CD4-positive, alpha-beta T cell (primary cell): ENCODE measurements around the gene CSRP1. TPM values are rescaled to one million over a fixed set of nuclear protein-coding genes. Genes with fewer than 3 reads are reported as not detected.
"Not testable (repeated sequence)": the region's sequence is repeated elsewhere in the genome, so short reads cannot be mapped to it uniquely, and the experiment has no call there.

Source experiments
- ATAC-seq: fragments of 200-7000 bp; cut with Tn5 transposase; one replicate; pipeline ENCODE4 v1.10.0; 2022; ENCODE audit warnings: mild to moderate bottlenecking; ENCODE audit not compliant: poor library complexity
- CTCF ChIA-PET: fragments of 350-600 bp; sonication (Branson Sonifier 250); formaldehyde crosslinking; loops from one replicate; lab custom pipeline; 2021; ENCODE audit warnings: antibody characterized with exemption, inconsistent platforms; lab: Charles Lee
- POLR2A ChIA-PET: fragments of 350-600 bp; sonication (Branson Sonifier 250); formaldehyde crosslinking; loops from one replicate; lab custom pipeline; 2021; ENCODE audit warnings: antibody characterized with exemption, inconsistent platforms; lab: Charles Lee
- DNase-seq, 14 experiments: peaks; one replicate each; pipeline ENCODE4 v3.0.0-alpha.2; 2013 to 2020; ENCODE audit warnings: mixed read lengths in 2 of 14
- H3K27ac ChIP-seq, 2 donors: one replicate each; pipeline versions ENCODE4 v1.5.1 to v1.7.0; 2013; ENCODE audit warnings: low read length in 2 of 2, low read depth in 1 of 2, mild to moderate bottlenecking in 1 of 2
- H3K27me3 ChIP-seq, 2 experiments: 1 replicate in 1 of 2; 2 replicates in 1 of 2; pipeline versions ENCODE4 v1.6.1 to v1.7.0; 2013; ENCODE audit warnings: low read length in 2 of 2, control low read depth in 1 of 2, mild to moderate bottlenecking in 1 of 2, moderate library complexity in 1 of 2; ENCODE audit not compliant: insufficient read depth in 2 of 2, control insufficient read depth in 1 of 2
- H3K36me3 ChIP-seq: one replicate; pipeline ENCODE4 v1.6.1; 2013; ENCODE audit warnings: low read length, control low read depth; ENCODE audit not compliant: insufficient read depth
- H3K4me1 ChIP-seq: one replicate; pipeline ENCODE4 v1.6.1; 2013; ENCODE audit warnings: low read length, control low read depth; ENCODE audit not compliant: insufficient read depth
- H3K4me3 ChIP-seq: one replicate; pipeline ENCODE4 v1.5.1; 2013; ENCODE audit warnings: mild to moderate bottlenecking, low read length, moderate library complexity
- H3K9me3 ChIP-seq, 2 experiments: 1 replicate in 1 of 2; 2 replicates in 1 of 2; pipeline versions ENCODE4 v1.6.1 to v1.7.0; 2013; ENCODE audit warnings: low read length in 2 of 2, mild to moderate bottlenecking in 2 of 2, control low read depth in 1 of 2, moderate library complexity in 1 of 2; ENCODE audit not compliant: control insufficient read depth in 1 of 2, insufficient read depth in 1 of 2
- H3K27ac Mint-ChIP-seq: one replicate; pipeline ENCODE4 v1.8.0; 2020; ENCODE audit warnings: mixed read lengths
- H3K27me3 Mint-ChIP-seq: one replicate; pipeline ENCODE4 v1.8.0; 2021; ENCODE audit warnings: mixed read lengths
- H3K36me3 Mint-ChIP-seq: one replicate; pipeline ENCODE4 v1.8.0; 2021; ENCODE audit warnings: low read depth, mixed read lengths
- H3K4me1 Mint-ChIP-seq: one replicate; pipeline ENCODE4 v1.8.0; 2021; ENCODE audit warnings: low read depth, mixed read lengths
- H3K4me3 Mint-ChIP-seq: one replicate; pipeline ENCODE4 v1.8.0; 2020; ENCODE audit warnings: mild to moderate bottlenecking, mixed read lengths
- H3K9me3 Mint-ChIP-seq: one replicate; pipeline ENCODE4 v1.8.0; 2020; ENCODE audit warnings: mixed read lengths
- intact Hi-C, 2 experiments: fragments of 100-400 bp; cut with DNase I in 1 of 2; cut with micrococcal nuclease in 1 of 2; formaldehyde crosslinking; loops; one replicate each; pipeline versions ENCODE4 v1.15.1 to v1.9.0; 2023 to 2025; cut with DNase I, micrococcal nuclease
- total RNA-seq, 174 experiments: library from RNA in 2 of 174; stranded (reverse) in 2 of 174; gene quantifications; one replicate each; pipeline ENCODE4 v1.2.3 and lab custom pipeline; 2021 to 2026
- TF ChIP-seq, protein P1 (sequence below): fragments of 200-600 bp; IDR thresholded peaks from one replicate; pipeline ENCODE4 v1.8.0; 2022; ENCODE audit warnings: antibody characterized with exemption, mild to moderate bottlenecking

CSRP1 gene
- total RNA-seq, 2 experiments from 2014 or later = 34.8 to 39.9 TPM

DNA sequence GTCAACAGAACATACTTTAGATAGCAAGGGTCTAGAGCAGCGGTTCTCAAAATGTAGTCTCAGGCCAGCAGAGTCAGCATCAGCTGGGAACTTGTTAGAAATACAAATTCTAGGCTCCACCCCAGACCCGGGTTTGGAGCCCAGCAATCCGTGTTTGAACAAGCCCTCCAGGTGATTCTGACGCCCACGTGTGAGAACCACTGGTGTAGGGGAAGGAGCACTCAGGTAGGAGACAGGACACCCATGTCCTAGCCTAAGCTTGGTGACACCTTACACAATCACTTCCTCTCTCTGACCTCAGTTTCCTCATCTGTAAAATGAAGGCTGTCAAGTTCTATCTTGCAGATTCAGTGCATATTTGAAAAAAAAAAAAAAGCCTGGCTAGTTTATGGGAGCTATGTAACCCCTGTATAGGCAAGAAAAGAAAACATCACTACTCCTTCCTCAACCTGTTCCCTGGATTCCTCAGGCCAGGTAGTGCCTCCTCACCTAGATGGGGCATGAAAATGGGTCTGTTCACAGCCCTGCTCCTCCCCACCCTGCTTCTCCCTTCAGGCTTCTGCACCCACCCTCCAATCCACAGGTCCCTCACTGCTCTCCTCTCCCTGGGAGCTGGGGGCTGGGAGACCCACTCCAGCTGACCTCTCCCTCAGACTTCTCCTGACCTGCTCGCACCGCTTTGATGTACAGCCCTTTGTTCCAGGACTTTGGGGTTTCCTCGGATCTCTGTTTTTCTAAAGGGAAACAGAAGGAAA is 30.8 kb downstream of the CSRP1 start:
- intact Hi-C loops = no loop called here
- TF ChIP-seq, protein P1, sequence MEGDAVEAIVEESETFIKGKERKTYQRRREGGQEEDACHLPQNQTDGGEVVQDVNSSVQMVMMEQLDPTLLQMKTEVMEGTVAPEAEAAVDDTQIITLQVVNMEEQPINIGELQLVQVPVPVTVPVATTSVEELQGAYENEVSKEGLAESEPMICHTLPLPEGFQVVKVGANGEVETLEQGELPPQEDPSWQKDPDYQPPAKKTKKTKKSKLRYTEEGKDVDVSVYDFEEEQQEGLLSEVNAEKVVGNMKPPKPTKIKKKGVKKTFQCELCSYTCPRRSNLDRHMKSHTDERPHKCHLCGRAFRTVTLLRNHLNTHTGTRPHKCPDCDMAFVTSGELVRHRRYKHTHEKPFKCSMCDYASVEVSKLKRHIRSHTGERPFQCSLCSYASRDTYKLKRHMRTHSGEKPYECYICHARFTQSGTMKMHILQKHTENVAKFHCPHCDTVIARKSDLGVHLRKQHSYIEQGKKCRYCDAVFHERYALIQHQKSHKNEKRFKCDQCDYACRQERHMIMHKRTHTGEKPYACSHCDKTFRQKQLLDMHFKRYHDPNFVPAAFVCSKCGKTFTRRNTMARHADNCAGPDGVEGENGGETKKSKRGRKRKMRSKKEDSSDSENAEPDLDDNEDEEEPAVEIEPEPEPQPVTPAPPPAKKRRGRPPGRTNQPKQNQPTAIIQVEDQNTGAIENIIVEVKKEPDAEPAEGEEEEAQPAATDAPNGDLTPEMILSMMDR = no peak
- no peaks in the 10 kb centered on the region for H3K36me3 ChIP-seq
- DNase-seq (no peak), ATAC-seq (no peak)
- Mint-ChIP-seq H3K27ac (no peak overlapping the region), H3K4me3 (no peak overlapping the region), H3K9me3 (no peaks in the 10 kb centered on the region), H3K4me1 (peaks cover 15% of the 10 kb centered on the region), H3K36me3 (no peaks in the 10 kb centered on the region), H3K27me3 (peaks cover 78% of the 10 kb centered on the region)
- POLR2A ChIA-PET = no interaction called here
- peaks cover 6 to 37% of the 10 kb centered on the region in 2 experiments for H3K27me3 ChIP-seq
- H3K4me3 ChIP-seq = no peak overlapping the region
- peaks cover 0 to 2% of the 10 kb centered on the region in 2 experiments for H3K9me3 ChIP-seq
- H3K4me1 ChIP-seq = peaks cover 12% of the 10 kb centered on the region
- CTCF ChIA-PET = no interaction called here
- H3K27ac ChIP-seq = no peak overlapping the region

GRCh38 chr1:201475130-201475529 is 31.8 kb downstream of the CSRP1 start:
- ChIA-PET POLR2A (no interaction called here), CTCF (no interaction called here)
- H3K27ac Mint-ChIP-seq = no peak overlapping the region
- intact Hi-C loops = no loop called here
- no peaks in the 10 kb centered on the region for H3K36me3 Mint-ChIP-seq
- H3K9me3 ChIP-seq = no peaks in the 10 kb centered on the region
- DNase-seq (no peak), ATAC-seq (no peak)
- peaks cover 8% of the 10 kb centered on the region for H3K4me1 Mint-ChIP-seq
- H3K9me3 Mint-ChIP-seq = no peaks in the 10 kb centered on the region
- H3K4me3 Mint-ChIP-seq = no peak overlapping the region
- peaks cover 3% of the 10 kb centered on the region for H3K4me1 ChIP-seq
- TF ChIP-seq, protein P1 = no peak
- H3K36me3 ChIP-seq = no peaks in the 10 kb centered on the region
- H3K27ac ChIP-seq = no peak overlapping the region
- peaks cover 6 to 34% of the 10 kb centered on the region in 2 experiments for H3K27me3 ChIP-seq
- no peak overlapping the region for H3K4me3 ChIP-seq
- peaks cover 76% of the 10 kb centered on the region for H3K27me3 Mint-ChIP-seq

- intact Hi-C loops = no loop called here
These were observed 33.6 kb downstream of the CSRP1 start for GRCh38 chr1:201473296-201473695.

DNA sequence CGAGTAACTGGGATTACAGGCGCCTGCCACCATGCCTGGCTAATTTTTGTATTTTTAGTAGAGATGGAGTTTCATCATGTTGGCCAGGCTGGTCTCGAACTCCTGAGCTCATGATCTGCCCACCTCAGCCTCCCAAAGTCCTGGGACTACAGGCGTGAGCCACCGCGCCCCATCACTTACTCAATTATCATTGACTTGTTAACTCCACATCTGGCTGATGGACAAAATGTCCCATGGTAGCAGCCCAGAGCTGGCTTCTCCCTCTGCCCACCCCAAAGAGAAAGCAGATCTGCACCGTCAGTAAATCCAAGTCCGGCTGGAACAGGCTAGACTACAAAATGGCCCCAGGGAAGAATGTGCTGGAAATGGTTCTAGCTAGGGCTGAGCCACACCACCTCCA is 34.6 kb downstream of the CSRP1 start:
- H3K4me3 Mint-ChIP-seq, POLR2A ChIA-PET, H3K4me1 Mint-ChIP-seq, H3K36me3 Mint-ChIP-seq, DNase-seq, H3K9me3 Mint-ChIP-seq, H3K4me3 ChIP-seq, H3K27ac Mint-ChIP-seq, ATAC-seq, H3K27ac ChIP-seq, intact Hi-C loops, H3K9me3 ChIP-seq, H3K36me3 ChIP-seq, H3K4me1 ChIP-seq: not testable (repeated sequence)
- peaks cover 19 to 45% of the 10 kb centered on the region in 2 experiments for H3K27me3 ChIP-seq
- CTCF ChIA-PET = interaction anchor here (0.8 kb wide), 1 partner anchor 41 kb away, joined by 3 read pairs; no protein-coding TSS in a partner anchor
- H3K27me3 Mint-ChIP-seq = peaks cover 71% of the 10 kb centered on the region

More at GRCh38 chr1:201473296-201473695, 33.6 kb downstream of the CSRP1 start:
- TF ChIP-seq, protein P1 = no peak
- POLR2A ChIA-PET = no interaction called here
- ATAC-seq (no peak), DNase-seq (no peak)
- peaks cover 6% of the 10 kb centered on the region for H3K4me1 ChIP-seq
- no peak overlapping the region for H3K4me3 ChIP-seq
- Mint-ChIP-seq H3K36me3 (no peaks in the 10 kb centered on the region), H3K4me3 (no peak overlapping the region), H3K4me1 (peaks cover 7% of the 10 kb centered on the region), H3K27me3 (peaks cover 72% of the 10 kb centered on the region), H3K9me3 (no peaks in the 10 kb centered on the region), H3K27ac (no peak overlapping the region)
- CTCF ChIA-PET = no interaction called here
- H3K36me3 ChIP-seq = no peaks in the 10 kb centered on the region
- peaks cover 14 to 39% of the 10 kb centered on the region in 2 experiments for H3K27me3 ChIP-seq
- no peak overlapping the region for H3K27ac ChIP-seq
- H3K9me3 ChIP-seq = peaks cover 0 to 1% of the 10 kb centered on the region in 2 experiments
